GM12878 (cell line): ENCODE measurements around the gene AJM1. TPM values are rescaled to one million over a fixed set of nuclear protein-coding genes. Genes with fewer than 3 reads are reported as not detected.

Source experiments
- ATAC-seq: fragments of 200-7000 bp; cut with Tn5 transposase; 3 replicates; pipeline ENCODE4 v1.9.1; 2020; ENCODE audit warnings: mild to moderate bottlenecking, moderate library complexity
- BruUV-seq: library from RNA; stranded (reverse); fragments of 400-500 nt; replicated peaks from 2 replicates; lab custom pipeline; 2021; lab: Mats Ljungman, UMichigan
- CTCF ChIA-PET: fragments of 300-600 bp; sonication (Branson Sonifier 250); formaldehyde crosslinking; extraction: SDS; loops from one replicate; lab custom pipeline; 2021; ENCODE audit warnings: inconsistent platforms; lab: Yijun Ruan, JAX
- POLR2A ChIA-PET: fragments of 350-600 bp; formaldehyde crosslinking; extraction: SDS; loops from one replicate; lab custom pipeline; 2021; ENCODE audit warnings: inconsistent platforms; lab: Charles Lee
- RAD21 ChIA-PET: fragments of 300-600 bp; sonication (Branson Sonifier 250); formaldehyde crosslinking; loops from one replicate; lab custom pipeline; 2023; ENCODE audit warnings: antibody characterized with exemption; ENCODE audit not compliant: unreplicated experiment; lab: Charles Lee
- SMC1A ChIA-PET: fragments of 300-600 bp; sonication (Branson Sonifier 250); formaldehyde crosslinking; loops from one replicate; lab custom pipeline; 2023; ENCODE audit not compliant: unreplicated experiment, uncharacterized antibody; lab: Charles Lee
- DNase-seq: peaks from one replicate; pipeline ENCODE4 v3.0.0-alpha.2; 2011; ENCODE audit warnings: low read depth, low spot score
- FAIRE-seq: peaks from 3 replicates; lab custom pipeline; 2011; peaks lifted over from hg19 to GRCh38; lab: Jason Lieb, UNC
- H2AFZ ChIP-seq: 2 replicates; pipeline ENCODE4 v1.6.0; 2011; ENCODE audit warnings: low read depth, low read length, control low read depth; ENCODE audit not compliant: control insufficient read depth
- H3K27ac ChIP-seq: 2 replicates; pipeline ENCODE4 v1.5.1; 2011; ENCODE audit warnings: control low read depth; ENCODE audit not compliant: control insufficient read depth, insufficient read depth
- H3K27me3 ChIP-seq, 2 experiments: replicated peaks in 1 of 2; 2 replicates each; pipeline versions ENCODE4 v1.6.0 to v1.6.1; 2011; ENCODE audit warnings: low read length in 1 of 2; ENCODE audit not compliant: control insufficient read depth in 2 of 2, insufficient read depth in 2 of 2
- H3K36me3 ChIP-seq, 2 experiments: 2 replicates each; pipeline ENCODE4 v1.5.1; 2011; ENCODE audit warnings: low read length in 1 of 2; ENCODE audit not compliant: control insufficient read depth in 2 of 2, insufficient read depth in 2 of 2
- H3K4me1 ChIP-seq: 2 replicates; pipeline ENCODE4 v1.6.1; 2011; ENCODE audit warnings: mild to moderate bottlenecking, low read length, moderate library complexity, mixed read lengths; ENCODE audit not compliant: control insufficient read depth, insufficient read depth
- H3K4me2 ChIP-seq: 2 replicates; pipeline ENCODE4 v1.6.0; 2011; ENCODE audit warnings: control low read depth; ENCODE audit not compliant: control insufficient read depth, insufficient read depth
- H3K4me3 ChIP-seq: fragments of 200-600 bp; sonication (generic); 2 replicates; pipeline ENCODE4 v1.5.1; 2016
- H3K79me2 ChIP-seq: 2 replicates; pipeline ENCODE4 v1.6.0; 2011; ENCODE audit warnings: low read length; ENCODE audit not compliant: control insufficient read depth, insufficient read depth
- H3K9ac ChIP-seq: 2 replicates; pipeline ENCODE4 v1.8.0; 2011; ENCODE audit warnings: low read length, control low read depth, mixed read lengths; ENCODE audit not compliant: control insufficient read depth, insufficient read depth
- H3K9me3 ChIP-seq: replicated peaks from 3 replicates; pipeline ENCODE4 v1.5.1; 2011; ENCODE audit warnings: mild to moderate bottlenecking, low read length; ENCODE audit not compliant: control insufficient read depth, insufficient read depth
- H4K20me1 ChIP-seq: 2 replicates; pipeline ENCODE4 v1.6.0; 2011; ENCODE audit not compliant: control insufficient read depth, insufficient read depth
- IRF4 ChIP-seq: IDR thresholded peaks from 2 replicates; pipeline ENCODE4 v1.6.1; 2011; ENCODE audit warnings: low read depth, low read length
- POLR2A ChIP-seq: IDR thresholded peaks from 2 replicates; pipeline ENCODE4 v1.6.1; 2011; ENCODE audit warnings: low read depth, mild to moderate bottlenecking, low read length
- WRNIP1 ChIP-seq: IDR thresholded peaks from 2 replicates; pipeline ENCODE4 v1.6.1; 2011; ENCODE audit warnings: low read depth, low read length, improper control_type of control experiment, borderline replicate concordance
- WGBS: methylation state at CpG from one replicate; pipeline ENCODE4 v1.1.6; 2016; ENCODE audit warnings: low lambda C conversion rate; ENCODE audit not compliant: insufficient replicate concordance, insufficient coverage; ENCODE audit errors: missing lambda C conversion rate; 5-methylcytosine and 5-hydroxymethylcytosine counted together
- in situ Hi-C: fragments of 300-500 bp; cut with MboI; formaldehyde crosslinking; loops from 9 replicates; pipeline ENCODE4 v1.14.3; 2018; ENCODE audit warnings: mixed read lengths
- intact Hi-C: fragments of 100-400 bp; cut with micrococcal nuclease; formaldehyde crosslinking; loops from one replicate; pipeline ENCODE4 v1.14.2; 2022; ENCODE audit not compliant: unreplicated experiment
- polyA plus RNA-seq, 11 experiments: library from polyadenylated mRNA; depleted of rRNA in 4 of 11; unstranded in 6 of 11; stranded (reverse) in 5 of 11; fragments of >200 nt; fragmentation: Nextera tagmentation in 4 of 11; fragmentation: Illumina TruSeq in 1 of 11; extraction: Ambion mirVana in 4 of 11; extraction: Trizol in 1 of 11; gene quantifications; 1 replicate in 1 of 11; 2 replicates in 10 of 11; pipeline versions ENCODE4 v1.2.1 to v1.2.3, GENCODE V29; 2011 to 2016; ENCODE audit warnings: inconsistent platforms in 2 of 11, missing spikeins in 2 of 11, low read depth in 1 of 11
- total RNA-seq, 4 experiments: library from RNA; depleted of rRNA in 3 of 4; stranded (reverse); fragments of >200 nt in 3 of 4; fragmentation: Illumina TruSeq in 1 of 4; extraction: Trizol in 1 of 4; gene quantifications; 2 replicates each; pipeline versions ENCODE4 v1.2.1 to v1.2.3, GENCODE V29; 2013 to 2021
- TF ChIP-seq, protein P1 (sequence below): IDR thresholded peaks from 2 replicates; pipeline ENCODE4 v1.6.1; 2012; ENCODE audit warnings: low read length, inconsistent platforms

AJM1 gene
- total and polyA plus RNA-seq, 10 of the 15 experiments (the other 5 are each of a cell fraction or from before 2014, with no cell fraction given): 0.06 to 2.5 (median 1.0) TPM; not detected in 2

DNA sequence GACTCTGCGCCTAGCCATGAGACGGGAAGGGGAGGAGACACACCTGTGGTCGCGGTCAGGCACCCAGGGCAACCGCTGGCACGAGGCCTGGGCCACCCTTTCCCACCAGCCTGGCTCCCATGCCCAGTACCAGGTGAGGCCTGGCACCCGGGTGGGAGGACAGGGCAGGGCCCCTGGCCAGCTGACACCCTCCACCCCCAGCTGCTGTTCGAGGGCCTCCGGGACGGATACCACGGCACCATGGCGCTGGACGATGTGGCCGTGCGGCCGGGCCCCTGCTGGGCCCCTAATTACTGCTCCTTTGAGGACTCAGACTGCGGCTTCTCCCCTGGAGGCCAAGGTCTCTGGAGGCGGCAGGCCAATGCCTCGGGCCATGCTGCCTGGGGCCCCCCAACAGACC lies 14.9 kb downstream of the AJM1 start (continued):
- TF ChIP-seq, protein P1, sequence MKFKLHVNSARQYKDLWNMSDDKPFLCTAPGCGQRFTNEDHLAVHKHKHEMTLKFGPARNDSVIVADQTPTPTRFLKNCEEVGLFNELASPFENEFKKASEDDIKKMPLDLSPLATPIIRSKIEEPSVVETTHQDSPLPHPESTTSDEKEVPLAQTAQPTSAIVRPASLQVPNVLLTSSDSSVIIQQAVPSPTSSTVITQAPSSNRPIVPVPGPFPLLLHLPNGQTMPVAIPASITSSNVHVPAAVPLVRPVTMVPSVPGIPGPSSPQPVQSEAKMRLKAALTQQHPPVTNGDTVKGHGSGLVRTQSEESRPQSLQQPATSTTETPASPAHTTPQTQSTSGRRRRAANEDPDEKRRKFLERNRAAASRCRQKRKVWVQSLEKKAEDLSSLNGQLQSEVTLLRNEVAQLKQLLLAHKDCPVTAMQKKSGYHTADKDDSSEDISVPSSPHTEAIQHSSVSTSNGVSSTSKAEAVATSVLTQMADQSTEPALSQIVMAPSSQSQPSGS: no peak
- no peak for TF ChIP-seq IRF4

DNA sequence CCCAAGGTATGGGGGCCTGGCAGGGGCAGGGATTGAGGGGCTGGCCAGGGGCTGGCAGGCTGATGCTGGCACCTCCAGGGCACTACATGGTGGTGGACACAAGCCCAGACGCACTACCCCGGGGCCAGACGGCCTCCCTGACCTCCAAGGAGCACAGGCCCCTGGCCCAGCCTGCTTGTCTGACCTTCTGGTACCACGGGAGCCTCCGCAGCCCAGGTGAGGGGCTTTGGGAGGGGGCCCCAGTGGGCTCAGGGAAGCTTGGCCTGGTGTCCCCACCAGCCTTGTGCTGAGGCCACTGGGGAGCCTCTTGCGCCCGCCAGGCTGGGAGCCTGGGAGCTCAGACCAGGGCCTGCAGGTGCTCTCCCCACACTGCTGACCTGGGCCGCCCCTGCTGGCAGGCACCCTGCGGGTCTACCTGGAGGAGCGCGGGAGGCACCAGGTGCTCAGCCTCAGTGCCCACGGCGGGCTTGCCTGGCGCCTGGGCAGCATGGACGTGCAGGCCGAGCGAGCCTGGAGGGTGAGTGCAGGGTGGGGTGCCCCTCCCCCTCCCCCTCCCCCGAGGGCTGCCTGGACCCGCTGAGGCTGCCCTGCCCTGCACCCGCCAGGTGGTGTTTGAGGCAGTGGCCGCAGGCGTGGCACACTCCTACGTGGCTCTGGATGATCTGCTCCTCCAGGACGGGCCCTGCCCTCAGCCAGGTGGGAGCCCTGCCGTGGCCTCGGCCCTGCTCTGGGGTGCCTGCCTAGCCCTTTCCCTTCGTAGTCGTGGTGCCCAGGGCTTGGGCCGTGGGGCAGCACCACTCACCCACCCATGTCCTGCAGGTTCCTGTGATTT lies 15.5 kb downstream of the AJM1 start:
- TF ChIP-seq WRNIP1 (no peak), POLR2A (peak; percentile 60)
- H3K27me3 ChIP-seq: no peaks in the 10 kb centered on the region
- DNase-seq (no peak), ATAC-seq (no peak), FAIRE-seq (no peak)
- no peak overlapping the region for H3K4me3 ChIP-seq
- H3K9ac ChIP-seq: no peak overlapping the region
- no peaks in the 10 kb centered on the region for H3K9me3 ChIP-seq
- H3K79me2 ChIP-seq: no peaks in the 10 kb centered on the region
- POLR2A ChIA-PET: no interaction called here
- H3K36me3 ChIP-seq: peaks cover 0 to 8% of the 10 kb centered on the region in 2 experiments; a peak in 3 of 4 replicates
- no peaks in the 10 kb centered on the region for H3K4me1 ChIP-seq
- SMC1A ChIA-PET: no interaction called here
- WGBS: 85% methylated on average over 27 of the region's 29 CpGs
- RAD21 ChIA-PET: interaction anchor here (0.6 kb wide), 1 partner anchor 21 kb away, joined by 3 read pairs; no protein-coding TSS in a partner anchor
- no peak overlapping the region for H2AFZ ChIP-seq
- intact Hi-C loops: no loop called here
- 0 out of 2 replicates have a peak, but pooled peaks cover 2% of the 10 kb centered on the region for H4K20me1 ChIP-seq
- no peak overlapping the region for H3K4me2 ChIP-seq
- in situ Hi-C loops: no loop called here
- no peak overlapping the region for H3K27ac ChIP-seq
- CTCF ChIA-PET: no interaction called here
- no TSS peak for BruUV-seq
